ENCODE measurements around the gene NTSR1.

The NTSR1 gene

DNA sequence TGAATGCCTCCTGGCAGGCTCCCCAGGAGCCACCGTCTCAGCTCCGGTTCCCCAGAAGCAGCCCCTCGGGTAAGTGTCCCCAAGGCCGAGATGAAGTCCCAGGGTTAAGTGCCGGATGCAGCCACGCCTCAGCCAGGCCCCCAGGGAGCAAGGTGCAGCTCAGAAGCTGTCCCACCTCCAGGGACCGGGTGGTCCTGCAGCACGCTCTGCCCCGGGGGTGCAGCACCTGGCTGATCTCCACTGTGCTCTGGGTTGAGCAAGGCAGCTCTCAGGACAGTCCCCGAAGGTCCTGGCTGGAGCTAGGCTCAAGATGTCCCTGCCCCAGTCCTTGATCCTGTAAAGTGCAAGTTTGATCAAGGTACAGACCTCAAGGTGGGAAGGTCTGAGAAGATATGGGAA is 15.1 kb upstream of the NTSR1 start:
- no peak for DNase-seq (ENCODE audit: low read depth, low spot score)

DNA sequence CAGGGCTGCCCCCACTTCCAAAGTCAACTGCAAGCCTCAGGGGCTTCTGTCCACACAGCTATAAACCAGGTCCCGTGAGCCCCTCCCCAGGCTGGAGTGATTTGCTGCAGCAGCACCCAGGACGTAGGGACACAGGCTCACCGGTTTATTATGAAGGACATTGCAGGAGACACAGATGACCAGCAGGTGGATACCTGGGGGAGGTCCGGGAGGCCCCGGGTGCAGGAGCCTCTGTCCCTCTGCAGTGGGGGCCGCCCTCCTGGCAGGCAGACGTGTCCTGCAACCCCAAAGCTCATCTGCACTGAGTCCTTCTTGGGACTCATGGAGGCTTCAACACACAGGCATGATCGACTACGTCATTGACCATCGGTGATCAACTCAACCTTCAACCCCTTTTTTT is 14.5 kb upstream of the NTSR1 start:
- DNase-seq (ENCODE audit: low read depth, low spot score), result no peak

DNA sequence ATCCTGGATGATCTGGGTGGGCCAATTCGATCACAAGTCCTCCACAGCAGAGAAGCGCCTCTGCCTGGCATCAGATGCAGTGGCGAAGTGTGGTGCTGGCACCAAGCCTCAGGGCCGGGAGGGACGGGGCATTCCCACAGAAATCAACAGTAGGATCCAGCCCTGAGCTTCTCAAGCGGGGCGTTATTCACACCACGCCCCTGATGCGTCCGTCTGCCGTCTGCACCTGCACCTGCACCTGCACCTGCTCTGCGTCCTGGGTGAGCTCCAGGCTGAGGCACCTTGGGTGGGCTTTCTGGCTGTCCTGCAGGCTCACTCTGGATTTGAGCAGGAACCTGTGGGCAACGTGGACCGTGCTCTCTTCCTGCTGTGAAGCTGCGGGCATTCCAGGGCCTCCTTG is 13.8 kb upstream of the NTSR1 start:
- no peak for DNase-seq (ENCODE audit: low read depth, low spot score)

DNA sequence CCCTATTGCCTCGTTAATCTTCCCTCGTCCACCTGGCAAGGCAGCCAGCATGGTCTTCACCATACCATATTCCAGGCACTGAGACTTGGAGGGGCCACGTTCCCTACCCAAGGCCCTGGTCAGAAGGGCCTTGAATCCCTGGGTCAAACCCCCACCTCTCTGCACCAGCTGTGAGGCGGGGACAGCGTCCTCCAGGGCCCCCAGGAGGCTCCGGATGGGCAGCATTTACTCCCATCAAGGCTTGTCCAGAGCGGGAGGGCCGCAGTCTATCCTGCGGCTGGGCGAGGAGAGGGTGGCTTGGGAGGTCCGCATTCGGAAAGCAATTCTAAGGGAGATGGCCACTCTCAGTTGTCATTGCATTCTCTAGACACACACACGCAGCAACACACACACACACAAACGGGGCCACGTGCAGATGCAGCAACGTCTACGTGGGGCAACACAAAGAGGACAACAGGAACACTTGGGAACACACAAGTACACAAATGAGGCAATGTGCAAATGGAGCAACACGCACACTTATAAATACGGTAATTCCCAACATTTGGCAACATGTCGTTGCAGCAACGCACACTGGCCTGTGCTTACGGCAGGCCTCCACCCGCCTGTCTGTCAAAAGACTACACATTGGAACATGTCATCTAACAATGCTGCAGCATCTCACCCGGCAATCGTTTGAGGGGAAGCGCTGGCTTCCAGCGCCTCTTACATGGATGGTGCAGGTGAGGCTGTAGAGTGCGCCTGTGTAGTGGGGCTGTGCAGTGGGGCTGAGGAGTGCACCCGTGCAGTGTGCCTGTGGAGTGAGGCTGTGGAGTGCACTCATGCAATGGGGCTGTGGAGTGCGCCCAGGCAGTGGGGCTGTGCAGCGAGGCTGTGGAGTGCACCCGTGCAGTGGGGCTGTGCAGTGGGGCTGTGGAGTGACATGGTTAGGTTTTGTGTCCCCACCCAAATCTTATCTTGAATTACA is 12.9 kb upstream of the NTSR1 start:
- no peak for DNase-seq (ENCODE audit: low read depth, low spot score)

DNA sequence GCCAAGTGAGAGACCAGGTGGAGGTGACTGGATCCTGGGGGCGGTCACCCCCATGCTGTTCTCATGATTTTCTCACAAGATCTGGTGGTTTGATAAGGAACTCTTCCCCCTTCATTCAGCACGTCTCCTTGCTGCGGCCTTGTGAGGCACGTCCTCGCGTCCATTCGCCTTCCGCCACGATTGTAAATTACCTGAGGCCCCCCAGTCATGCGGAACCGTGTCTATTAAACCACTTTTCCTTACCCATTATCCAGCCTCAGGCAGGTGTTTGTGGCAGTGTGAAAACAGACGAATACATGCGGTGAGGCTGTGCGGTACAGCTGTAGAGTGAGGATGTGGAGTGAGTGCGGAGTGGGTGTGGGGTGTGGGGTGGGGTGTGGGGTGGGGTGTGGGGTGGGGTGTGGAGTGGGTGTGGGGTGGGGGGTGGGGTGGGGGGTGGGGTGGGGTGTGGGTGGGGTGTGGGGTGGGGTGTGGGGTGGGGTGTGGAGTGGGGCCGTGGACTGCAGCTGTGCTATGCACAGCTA is 12.1 kb upstream of the NTSR1 start:
- no peak for DNase-seq (ENCODE audit: low read depth, low spot score)

DNA sequence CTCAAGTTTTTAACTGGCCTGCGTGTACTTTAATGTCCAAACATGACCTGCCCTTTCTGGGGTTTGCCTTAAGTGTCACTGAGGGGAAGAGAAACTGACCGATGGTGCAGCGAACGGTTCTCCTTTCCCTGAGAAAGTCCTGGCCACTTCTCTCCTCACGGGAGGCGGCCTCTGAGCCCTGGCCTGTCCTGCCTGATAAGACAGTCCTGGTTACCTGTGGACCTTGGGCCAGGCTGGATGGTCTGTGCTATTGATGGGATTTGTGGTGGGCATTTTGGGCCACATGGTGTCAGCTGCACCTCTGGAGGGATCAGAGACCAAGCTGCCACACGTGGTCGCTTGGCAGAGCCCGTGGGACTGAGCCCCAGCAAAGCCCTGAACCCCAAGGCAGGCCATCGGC is 11.6 kb upstream of the NTSR1 start:
- DNase-seq (ENCODE audit: low read depth, low spot score), result no peak

DNA sequence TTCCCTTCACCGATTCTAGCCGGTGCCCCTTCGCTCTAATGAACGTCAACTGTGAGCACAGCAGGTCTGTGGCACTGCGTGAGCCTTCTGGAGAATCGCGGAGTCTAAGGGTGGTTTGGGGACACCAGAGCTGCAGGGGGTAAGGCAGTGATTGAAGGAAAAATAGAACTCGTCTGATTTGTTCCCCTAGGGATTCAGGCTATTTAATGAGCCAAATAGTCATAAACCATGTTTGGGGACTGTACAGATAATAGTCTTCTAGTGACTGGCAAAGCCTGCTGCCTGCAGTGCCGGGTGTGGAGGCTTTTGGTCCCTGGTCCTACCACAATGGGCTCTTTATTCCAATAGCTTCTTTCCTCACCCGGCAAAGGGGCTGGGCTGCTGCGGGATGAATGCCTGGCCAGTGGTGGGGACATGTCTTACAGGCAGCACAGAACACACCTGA is 11.1 kb upstream of the NTSR1 start:
- DNase-seq (ENCODE audit: low read depth, low spot score), result no peak

DNA sequence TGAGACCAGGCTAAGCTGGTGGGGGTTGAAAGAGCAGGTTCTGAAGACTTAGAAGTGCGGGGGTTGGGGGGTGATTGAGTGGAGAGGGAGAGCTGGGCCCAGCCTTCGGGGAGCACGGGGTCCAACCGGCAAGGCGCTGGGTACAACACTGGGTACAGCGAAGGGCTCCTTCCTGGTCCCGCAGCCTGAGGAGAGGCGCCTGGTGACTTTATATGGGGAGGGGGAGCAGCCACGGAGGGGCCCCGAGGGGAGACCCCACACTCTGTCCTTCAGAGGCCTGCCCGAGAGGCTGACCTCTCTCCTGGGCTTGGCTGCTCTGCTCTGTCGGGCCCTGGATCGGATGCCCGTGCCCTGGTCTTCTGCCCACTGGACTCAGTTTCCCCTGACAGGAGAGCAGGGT is 10.4 kb upstream of the NTSR1 start:
- no peak for DNase-seq (ENCODE audit: low read depth, low spot score)

DNA sequence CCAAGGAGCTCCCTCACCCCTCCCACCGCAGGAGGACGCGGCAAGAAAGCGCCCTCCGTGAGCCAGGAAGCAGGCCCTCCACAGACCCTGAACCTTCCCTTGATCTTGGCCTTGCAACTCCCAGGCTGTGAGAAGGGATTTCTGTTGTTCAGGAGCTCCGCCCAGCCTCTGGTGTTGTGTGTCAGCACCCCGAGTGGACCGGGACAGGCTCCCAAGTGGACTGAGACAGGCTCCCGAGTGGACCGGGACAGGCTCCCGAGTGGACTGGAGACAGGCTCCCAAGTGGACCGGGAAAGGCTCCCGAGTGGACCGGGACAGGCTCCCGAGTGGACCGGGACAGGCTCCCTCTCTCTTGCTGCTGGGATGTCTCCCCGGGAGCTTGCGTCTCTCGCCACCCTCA is 9.3 kb upstream of the NTSR1 start:
- no peak for DNase-seq (ENCODE audit: low read depth, low spot score)

DNA sequence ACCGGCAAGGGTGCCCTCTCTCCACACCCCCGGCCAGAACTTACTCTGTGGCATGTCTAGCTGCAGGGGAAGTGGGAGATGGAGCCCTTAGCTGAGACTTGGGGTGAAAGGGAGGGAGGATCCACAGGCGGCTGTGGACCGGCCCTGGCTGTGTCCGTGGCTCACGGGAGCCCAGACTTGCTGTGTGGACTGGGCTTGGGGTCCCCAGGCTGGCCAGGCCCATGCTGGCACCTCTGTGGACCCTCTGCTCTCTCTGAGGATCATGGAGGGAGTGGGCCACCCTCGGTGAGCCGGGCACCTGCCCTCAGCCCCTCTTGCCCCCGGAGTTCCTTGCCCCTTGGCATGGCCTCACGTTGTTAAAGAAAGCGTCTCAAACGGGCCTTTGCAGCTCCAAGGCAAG is 8.9 kb upstream of the NTSR1 start:
- DNase-seq (ENCODE audit: low read depth, low spot score), result no peak

DNA sequence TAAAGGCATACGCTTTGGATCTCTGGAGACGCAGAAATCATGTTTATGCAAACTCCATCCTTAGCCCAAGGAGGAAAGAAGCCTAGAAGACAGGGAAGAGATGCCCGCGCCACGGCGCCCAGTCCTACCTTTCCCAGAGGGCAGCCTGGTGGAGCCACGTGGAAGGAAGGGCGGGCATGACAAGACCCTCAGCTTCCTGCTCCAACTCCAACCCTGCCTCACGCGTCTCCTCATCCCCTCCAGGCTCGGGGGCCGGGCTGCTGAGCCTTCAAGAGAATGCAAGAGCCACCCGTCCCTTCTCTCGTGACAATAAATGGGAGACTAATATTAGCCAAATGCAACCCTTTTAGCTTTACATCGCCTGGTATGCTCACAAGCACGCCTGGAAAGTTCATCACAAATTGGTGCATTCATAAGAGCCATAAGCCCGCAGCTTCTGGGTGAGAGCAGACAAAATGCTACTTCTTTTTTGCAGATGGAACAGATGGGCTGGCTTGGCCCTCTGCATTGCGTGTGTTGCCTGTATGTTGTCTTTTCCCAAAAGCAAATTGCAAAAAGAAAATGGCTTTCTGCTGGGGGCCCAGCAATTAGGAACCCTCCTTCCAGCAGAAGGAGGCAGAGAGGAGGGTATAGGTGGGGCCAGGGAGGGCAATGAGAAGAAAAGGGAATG is 8.2 kb upstream of the NTSR1 start:
- DNase-seq (ENCODE audit: low read depth, low spot score), result no peak

DNA sequence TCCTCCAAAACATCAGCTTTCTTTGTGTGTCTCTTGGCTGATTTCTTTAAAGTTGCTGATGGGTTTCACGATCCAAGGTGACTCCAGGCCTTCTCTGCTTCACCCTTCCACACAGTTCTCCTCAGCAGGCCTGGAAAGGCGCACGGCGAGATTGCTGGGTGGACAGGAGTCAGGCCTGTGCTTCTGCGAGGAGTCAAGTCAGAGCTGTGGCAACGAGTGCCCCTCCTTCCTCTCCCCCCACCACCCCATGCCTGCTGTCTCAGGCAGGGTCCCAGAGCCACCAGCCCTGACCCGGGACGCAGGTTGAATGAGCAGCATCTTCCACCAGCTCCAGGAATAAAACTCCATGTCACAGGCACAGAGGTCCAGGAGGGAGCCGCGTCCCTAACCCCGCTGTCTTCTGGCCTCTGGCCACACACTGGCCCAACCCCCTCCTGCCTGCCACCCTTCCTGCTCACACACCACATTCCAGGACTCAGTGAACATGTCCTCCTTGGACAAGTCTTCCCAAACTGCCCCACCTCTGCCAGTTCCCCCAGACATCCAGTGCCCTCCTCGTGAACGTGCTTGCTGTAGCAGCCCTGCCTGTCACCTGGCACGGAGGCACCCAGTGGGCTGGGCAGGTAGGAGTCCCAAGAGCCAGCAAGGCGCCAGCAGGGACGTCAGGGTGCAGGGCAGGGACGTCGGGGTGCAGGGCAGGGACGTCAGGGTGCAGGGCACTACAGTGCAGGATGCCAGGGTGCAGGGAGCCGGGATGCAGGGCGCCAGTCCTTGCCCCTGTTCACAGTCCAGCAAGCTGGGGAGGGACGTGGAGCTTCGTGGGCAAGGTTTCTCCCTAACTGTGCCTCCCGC is 7.2 kb upstream of the NTSR1 start:
- DNase-seq (ENCODE audit: low read depth, low spot score), result no peak

DNA sequence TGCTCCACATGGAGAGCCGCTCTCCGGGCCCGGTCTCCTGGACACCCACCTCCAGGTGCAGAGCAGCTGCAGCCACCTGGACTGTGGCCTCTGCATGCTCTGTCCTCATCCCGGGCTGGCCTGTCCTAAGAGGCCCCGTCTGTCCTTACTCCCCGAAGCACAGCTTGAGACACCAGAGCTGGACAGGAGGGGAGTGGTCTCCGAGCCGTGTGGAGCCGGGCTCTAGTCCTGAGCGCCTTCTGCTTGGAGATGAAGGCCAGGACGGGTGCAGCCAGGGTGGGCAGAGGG is 6.7 kb upstream of the NTSR1 start:
- DNase-seq (ENCODE audit: low read depth, low spot score), result no peak

DNA sequence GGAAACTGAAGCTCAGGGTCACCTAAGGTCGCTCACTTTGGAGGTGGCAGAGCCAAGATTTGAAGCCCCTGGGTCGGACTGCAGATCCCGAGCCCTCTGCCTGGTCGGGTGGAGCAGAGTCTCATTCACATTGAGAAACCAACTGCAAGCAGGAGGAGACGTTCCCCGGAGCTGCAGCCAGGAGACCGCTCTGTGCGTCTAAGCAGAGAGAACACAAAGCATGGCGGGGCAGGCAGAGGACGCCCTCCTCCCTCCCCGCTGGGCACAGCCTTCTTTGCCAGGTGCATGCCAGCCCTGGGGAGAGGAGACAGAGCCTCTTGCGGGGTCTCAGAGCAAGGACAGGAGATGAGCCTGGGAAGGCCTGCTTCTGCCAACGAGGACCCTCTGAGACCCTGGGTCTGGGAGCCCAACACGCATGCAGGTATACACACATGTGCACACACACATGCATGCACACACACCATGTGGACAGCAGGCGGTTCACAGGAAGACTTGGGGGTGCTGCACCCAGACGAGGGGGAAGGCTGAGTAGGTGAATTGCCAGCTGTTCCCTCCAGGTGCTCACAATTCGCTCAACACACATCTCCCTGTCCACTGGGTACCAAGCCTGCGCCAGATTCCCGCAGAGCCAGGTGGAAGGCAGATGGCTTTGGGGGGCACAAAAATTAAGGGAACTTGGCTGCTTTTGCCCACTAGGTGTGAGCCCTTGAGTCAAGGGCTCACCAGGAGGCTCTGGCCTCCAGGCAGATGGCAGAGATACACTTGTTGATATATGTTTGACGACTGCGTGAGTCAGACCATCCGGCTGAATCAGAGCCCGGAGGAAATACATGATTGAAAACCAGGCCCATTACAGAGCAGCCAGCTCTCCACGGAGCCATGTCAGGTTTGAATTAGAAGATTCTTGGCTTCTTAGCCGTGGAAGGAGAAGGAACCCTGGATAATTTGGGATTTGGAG is 5.5 kb upstream of the NTSR1 start:
- no peak for DNase-seq (ENCODE audit: low read depth, low spot score)

DNA sequence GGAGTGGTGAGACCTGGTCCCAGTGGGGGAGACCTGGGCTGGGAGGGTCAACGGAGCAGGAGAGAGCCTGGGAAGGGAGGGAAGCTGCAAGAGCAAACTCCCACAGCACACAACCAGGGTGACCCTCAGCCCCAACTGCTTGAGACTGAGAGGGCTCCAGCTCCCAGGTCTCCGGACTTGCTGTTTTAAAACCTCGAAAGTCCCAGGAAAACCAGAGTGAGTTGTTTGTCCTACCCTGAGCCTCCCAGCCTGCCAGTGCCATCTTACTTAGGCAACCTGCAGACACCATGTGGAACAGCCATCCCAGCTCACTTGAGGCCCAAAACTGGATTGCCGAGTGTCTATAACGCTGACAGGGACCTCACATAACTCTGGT is 4.8 kb upstream of the NTSR1 start:
- no peak for DNase-seq (ENCODE audit: low read depth, low spot score)

DNA sequence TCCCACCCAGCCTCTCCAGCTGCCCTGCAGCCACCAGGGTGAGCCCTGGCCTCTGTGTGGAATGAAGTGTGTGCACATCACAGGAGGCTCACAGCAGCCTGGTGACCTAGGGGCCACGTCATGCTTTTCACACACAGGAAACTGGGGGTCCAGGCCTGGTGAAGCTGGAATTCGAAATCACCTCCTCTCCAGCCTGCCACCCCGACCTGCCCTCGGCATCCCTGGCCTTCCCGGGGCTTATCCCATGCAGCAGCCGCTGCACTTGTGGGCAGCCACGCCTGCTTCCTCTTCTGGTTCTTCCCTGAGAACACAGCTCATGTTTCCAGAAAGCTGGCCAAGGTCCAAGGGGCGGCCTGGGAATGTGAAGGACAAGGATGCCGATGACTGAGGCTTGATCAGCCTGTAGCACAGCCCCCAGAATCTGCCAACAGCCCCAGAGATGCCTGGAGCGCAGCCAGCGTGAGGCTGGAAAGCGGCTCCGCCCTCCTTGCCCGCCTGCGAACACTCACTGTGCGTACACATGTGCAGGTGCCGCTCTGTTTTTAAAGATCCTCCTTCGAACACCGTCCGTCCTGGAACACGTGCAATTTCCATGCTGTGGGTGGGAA is 4.2 kb upstream of the NTSR1 start:
- DNase-seq (ENCODE audit: low read depth, low spot score), result no peak

DNA sequence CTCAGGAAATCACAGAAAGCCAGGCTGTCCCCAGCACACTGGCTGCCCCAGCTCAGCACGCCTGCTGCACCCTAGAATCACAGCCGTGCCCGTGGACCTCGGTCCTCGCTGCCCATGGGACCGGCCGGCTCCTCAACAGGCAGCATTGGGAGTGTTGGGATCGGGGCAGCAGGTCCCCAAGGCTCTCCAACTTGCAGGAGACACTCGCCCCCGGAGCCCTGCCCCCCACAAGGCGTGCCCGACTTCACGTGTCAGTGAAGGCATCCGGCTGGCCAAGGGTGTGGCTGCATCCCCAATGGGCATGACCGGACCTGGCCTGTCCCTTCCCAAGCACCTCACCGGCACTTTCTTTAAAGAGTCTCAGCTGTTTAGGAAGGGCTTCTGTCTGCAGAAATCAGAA is 3.0 kb upstream of the NTSR1 start:
- DNase-seq (ENCODE audit: low read depth, low spot score), result no peak

DNA sequence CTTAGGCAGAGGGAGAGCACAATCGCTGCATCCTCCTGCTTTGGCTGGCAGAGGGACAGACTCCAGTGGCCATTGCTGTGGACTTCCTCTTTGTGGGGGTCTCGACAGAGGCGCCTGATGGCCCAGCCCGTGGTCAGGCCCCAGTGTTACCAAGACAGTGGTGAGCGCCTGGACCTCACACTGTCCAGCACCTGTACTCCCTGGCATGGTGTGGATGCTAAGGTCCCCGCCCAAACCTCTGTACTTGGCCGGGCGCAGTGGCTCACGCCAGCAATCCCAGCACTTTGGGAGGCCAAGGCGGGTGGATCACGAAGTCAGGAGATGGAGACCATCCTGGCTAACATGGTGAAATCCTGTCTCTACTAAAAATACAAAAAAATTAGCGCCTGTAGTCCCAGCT is 2.3 kb upstream of the NTSR1 start:
- no peak for DNase-seq (ENCODE audit: low read depth, low spot score)

DNA sequence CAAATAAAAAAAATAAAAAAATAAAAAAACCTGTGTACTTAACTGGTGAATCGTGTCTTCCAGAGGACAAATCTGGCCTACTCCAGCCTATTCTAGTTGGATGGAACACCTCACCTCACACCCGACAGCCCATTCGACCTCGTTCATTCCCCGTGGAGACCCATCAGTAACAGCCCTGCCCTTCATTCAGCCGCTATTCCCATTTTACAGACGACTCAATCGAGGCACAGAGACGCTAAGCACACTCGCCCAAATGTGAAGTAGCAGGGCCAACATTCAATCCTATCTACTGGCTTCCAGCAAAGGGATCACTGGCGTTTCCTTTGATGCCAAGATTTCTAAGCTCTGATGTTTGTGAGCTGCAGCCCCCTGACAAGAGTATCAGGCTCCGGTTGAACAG is 1.8 kb upstream of the NTSR1 start:
- DNase-seq (ENCODE audit: low read depth, low spot score), result no peak

DNA sequence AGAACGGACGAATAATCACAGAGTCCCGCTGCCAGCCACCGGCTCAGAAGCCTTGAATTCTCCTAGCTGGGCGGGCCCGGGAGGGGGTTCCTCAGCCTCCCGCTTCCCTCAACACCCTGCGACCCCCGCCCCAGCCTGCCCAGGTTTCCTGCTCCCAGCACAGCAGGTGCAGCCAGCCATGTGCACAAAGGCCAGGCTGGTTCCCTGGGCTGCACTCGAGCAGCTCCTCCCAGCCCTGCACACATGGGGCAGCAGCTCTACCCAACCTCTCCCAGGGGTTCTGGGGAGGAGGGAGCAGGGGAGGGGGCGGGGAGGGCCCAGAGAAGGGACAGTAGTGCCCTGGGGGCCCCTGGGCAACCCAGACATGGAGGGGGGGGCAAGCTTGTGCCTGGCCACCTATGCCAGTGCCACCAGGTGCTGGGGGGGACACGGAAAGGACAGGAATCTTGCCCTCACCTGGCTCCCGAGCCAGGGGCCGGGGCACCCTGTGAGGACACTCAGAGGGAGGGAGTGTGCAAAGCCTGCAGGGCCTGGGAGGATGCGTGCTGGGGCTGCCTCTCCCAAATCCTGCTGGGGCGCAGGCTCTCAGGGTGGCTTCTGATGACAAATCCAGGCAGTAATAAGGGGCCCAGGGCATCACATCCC is 1.2 kb upstream of the NTSR1 start:
- DNase-seq (ENCODE audit: low read depth, low spot score), result no peak

Data from activated CD4-positive, CD25-positive, alpha-beta regulatory T cell treated with anti-CD3 and anti-CD28 coated beads, Interleukin-2, amount 50 U/mL, for 16 hours (primary cell).